Body of pancreas (tissue), 4 donors: ENCODE measurements around the gene CCDC12.

Source experiments
- POLR2A ChIP-seq, 3 donors: fragments of 450-650 bp; IDR thresholded peaks; one replicate each; pipeline ENCODE4 v1.6.1; 2016; ENCODE audit warnings: antibody characterized with exemption in 3 of 3, mild to moderate bottlenecking in 2 of 3
- TF ChIP-seq, protein P1 (sequence below), 7 experiments: fragments of 450-650 bp in 4 of 7; fragments of 200-600 bp in 3 of 7; sonication (generic) in 3 of 7; IDR thresholded peaks; one replicate each; pipeline ENCODE4 v1.5.1; 2016 to 2019; ENCODE audit warnings: antibody characterized with exemption in 7 of 7

DNA sequence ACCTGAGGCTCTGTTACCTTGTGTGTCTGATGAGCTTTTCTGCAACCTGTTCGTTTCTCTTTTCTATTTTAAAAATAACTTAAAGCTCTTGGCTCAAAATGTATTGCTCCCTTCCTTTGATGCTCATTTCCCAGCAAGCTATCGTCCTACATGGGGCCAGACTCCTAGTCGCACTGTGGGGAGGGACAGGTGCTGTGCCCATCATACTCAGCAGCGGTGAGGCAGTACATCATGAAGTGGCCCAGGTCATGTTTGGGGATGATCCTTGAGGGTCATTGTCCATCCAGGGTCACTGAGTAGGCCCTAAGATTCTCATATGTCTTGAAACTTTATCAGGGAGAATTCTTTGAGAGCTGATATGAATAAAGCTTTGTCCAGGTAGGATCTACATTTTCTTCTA, 57.9 kb downstream of the CCDC12 start:
- TF ChIP-seq, protein P1, sequence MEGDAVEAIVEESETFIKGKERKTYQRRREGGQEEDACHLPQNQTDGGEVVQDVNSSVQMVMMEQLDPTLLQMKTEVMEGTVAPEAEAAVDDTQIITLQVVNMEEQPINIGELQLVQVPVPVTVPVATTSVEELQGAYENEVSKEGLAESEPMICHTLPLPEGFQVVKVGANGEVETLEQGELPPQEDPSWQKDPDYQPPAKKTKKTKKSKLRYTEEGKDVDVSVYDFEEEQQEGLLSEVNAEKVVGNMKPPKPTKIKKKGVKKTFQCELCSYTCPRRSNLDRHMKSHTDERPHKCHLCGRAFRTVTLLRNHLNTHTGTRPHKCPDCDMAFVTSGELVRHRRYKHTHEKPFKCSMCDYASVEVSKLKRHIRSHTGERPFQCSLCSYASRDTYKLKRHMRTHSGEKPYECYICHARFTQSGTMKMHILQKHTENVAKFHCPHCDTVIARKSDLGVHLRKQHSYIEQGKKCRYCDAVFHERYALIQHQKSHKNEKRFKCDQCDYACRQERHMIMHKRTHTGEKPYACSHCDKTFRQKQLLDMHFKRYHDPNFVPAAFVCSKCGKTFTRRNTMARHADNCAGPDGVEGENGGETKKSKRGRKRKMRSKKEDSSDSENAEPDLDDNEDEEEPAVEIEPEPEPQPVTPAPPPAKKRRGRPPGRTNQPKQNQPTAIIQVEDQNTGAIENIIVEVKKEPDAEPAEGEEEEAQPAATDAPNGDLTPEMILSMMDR (IDR thresholded peaks at IDR 0.05), result no peak
- TF ChIP-seq POLR2A (IDR thresholded peaks at IDR 0.05), result no peak
